Measurements from ENCODE around the gene ARHGAP15.

ARHGAP15 gene

DNA sequence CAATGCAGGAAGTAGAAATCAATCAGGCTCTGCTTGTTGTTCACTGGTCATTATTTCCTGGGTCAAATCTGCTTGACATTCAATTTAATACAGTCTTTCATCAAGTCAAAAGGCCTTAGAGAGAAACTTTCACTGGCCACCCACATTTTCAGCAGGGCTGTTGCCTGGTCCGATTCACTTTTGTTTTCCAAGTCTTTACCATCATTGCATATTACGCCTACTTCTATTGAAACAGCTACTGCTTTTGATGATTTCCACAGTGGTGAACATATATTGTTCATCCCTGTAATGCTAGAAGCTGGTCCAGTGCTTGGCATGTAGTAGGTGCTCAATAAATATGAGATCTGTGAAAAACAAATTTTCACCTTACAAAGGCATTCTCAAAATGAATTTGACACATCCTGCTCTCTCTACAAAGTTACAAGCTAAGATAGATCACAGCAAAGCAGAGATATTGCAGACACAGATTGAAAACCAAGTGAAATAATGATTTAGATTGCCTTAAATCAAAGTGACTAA, 600.1 kb downstream of the ARHGAP15 start:
- Histone ChIP-seq H4K20me1 (ENCODE audit: low read depth, low read length) (no peaks in the 10 kb centered on the region), H3K27me3 (ENCODE audit: low read length) (no peaks in the 10 kb centered on the region), H3K9me3 (ENCODE audit: insufficient read depth, low read length) (no peaks in the 10 kb centered on the region), H3K79me2 (ENCODE audit: insufficient read depth, low read length) (no peaks in the 10 kb centered on the region), H2AFZ (ENCODE audit: low read depth, low read length, severe bottlenecking) (no peak overlapping the region), H3K9ac (ENCODE audit: low read length) (no peak overlapping the region), H3K27ac (ENCODE audit: low read depth, low read length) (no peak overlapping the region), H3K36me3 (ENCODE audit: low read length) (no peaks in the 10 kb centered on the region), H3K4me2 (ENCODE audit: low read depth, low read length, poor library complexity, severe bottlenecking) (no peak overlapping the region), H3K9me2 (replicated peaks; ENCODE audit: insufficient read depth, low read length) (no peaks in the 10 kb centered on the region), H3K4me3 (ENCODE audit: insufficient read depth, low read length, poor library complexity, severe bottlenecking) (no peak overlapping the region), H3F3A (ENCODE audit: insufficient read depth) (no peaks in the 10 kb centered on the region)
- TF ChIP-seq EZH2phosphoT487 (conservative IDR thresholded peaks at IDR 0.05; ENCODE audit: low read length): no peak
- TF ChIP-seq, protein P1, sequence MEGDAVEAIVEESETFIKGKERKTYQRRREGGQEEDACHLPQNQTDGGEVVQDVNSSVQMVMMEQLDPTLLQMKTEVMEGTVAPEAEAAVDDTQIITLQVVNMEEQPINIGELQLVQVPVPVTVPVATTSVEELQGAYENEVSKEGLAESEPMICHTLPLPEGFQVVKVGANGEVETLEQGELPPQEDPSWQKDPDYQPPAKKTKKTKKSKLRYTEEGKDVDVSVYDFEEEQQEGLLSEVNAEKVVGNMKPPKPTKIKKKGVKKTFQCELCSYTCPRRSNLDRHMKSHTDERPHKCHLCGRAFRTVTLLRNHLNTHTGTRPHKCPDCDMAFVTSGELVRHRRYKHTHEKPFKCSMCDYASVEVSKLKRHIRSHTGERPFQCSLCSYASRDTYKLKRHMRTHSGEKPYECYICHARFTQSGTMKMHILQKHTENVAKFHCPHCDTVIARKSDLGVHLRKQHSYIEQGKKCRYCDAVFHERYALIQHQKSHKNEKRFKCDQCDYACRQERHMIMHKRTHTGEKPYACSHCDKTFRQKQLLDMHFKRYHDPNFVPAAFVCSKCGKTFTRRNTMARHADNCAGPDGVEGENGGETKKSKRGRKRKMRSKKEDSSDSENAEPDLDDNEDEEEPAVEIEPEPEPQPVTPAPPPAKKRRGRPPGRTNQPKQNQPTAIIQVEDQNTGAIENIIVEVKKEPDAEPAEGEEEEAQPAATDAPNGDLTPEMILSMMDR (IDR thresholded peaks at IDR 0.05; ENCODE audit: insufficient read depth, low read length, poor library complexity, severe bottlenecking): no peak

DNA sequence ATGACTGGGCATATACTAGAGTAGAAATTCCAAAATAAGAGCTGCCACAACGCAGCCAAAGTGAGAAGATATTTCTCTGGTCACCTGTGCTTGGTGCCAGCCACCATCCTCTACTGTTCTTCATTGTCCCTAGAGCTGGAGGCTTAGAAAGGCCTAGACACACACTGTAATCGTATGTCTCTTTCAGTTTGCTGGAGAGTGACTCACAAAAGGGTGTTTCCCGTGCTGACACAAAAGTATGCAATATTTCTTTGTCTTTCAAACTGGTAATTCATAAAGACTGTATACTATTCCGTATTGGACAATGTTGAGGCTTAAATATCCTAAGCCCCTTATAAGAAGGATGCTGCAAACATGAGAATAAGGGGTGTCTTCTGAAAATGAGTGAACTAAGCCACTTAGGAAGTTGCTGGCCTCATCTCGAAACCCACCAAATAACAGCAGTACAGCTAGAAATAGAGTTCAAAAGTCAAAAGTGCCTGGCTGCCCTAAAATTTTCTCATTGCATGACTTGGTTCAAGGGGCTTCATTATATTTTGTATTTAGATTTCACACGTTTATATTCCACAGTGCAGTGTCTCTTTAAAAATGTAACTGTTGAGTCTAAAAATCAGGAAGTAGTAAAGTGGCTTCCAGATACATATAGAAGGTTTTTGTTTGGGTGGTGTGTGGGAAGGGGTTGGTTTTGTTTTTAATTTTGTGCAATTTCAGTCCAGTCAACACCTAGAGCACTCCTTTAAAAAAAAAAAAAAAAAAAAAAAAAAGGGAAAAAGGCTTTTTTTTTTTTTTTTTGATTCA, 601.1 kb downstream of the ARHGAP15 start:
- no peaks in the 10 kb centered on the region for H3K27me3 ChIP-seq (ENCODE audit: low read length)
- no peaks in the 10 kb centered on the region for H3K9me2 ChIP-seq (replicated peaks; ENCODE audit: insufficient read depth, low read length)
- no peak overlapping the region for H3K27ac ChIP-seq (ENCODE audit: low read depth, low read length)
- H2AFZ ChIP-seq (ENCODE audit: low read depth, low read length, severe bottlenecking): no peak overlapping the region
- no peaks in the 10 kb centered on the region for H3K79me2 ChIP-seq (ENCODE audit: insufficient read depth, low read length)
- H3K9ac ChIP-seq (ENCODE audit: low read length): no peak overlapping the region
- H3K36me3 ChIP-seq (ENCODE audit: low read length): no peaks in the 10 kb centered on the region
- H3K4me3 ChIP-seq (ENCODE audit: insufficient read depth, low read length, poor library complexity, severe bottlenecking): no peak overlapping the region
- no peak overlapping the region for H3K4me2 ChIP-seq (ENCODE audit: low read depth, low read length, poor library complexity, severe bottlenecking)
- no peaks in the 10 kb centered on the region for H3K9me3 ChIP-seq (ENCODE audit: insufficient read depth, low read length)
- no peaks in the 10 kb centered on the region for H3F3A ChIP-seq (ENCODE audit: insufficient read depth)
- no peaks in the 10 kb centered on the region for H4K20me1 ChIP-seq (ENCODE audit: low read depth, low read length)
- TF ChIP-seq EZH2phosphoT487 (conservative IDR thresholded peaks at IDR 0.05; ENCODE audit: low read length): no peak
- TF ChIP-seq, protein P1 (IDR thresholded peaks at IDR 0.05; ENCODE audit: insufficient read depth, low read length, poor library complexity, severe bottlenecking): no peak

DNA sequence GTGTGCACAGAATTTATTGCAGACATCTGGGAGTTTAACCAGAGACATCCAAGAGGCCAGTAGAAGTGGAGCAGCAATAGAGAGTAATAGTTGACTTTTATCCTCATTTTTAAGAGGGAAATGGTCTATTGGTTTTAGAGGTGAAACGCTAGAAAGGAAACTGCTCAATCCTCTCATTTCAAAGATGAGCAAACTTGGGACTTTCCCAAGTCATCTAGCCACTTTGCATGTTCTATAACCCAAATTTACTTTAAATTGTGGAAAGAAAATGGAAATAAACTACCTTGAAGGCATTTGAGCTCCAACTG, 601.7 kb downstream of the ARHGAP15 start:
- no peak for TF ChIP-seq EZH2phosphoT487 (conservative IDR thresholded peaks at IDR 0.05; ENCODE audit: low read length)
- TF ChIP-seq, protein P1 (IDR thresholded peaks at IDR 0.05; ENCODE audit: insufficient read depth, low read length, poor library complexity, severe bottlenecking): no peak
- H3K9me2 ChIP-seq (replicated peaks; ENCODE audit: insufficient read depth, low read length): no peaks in the 10 kb centered on the region
- H3K9me3 ChIP-seq (ENCODE audit: insufficient read depth, low read length): no peaks in the 10 kb centered on the region
- no peak overlapping the region for H2AFZ ChIP-seq (ENCODE audit: low read depth, low read length, severe bottlenecking)
- no peaks in the 10 kb centered on the region for H4K20me1 ChIP-seq (ENCODE audit: low read depth, low read length)
- no peak overlapping the region for H3K4me2 ChIP-seq (ENCODE audit: low read depth, low read length, poor library complexity, severe bottlenecking)
- H3F3A ChIP-seq (ENCODE audit: insufficient read depth): no peaks in the 10 kb centered on the region
- H3K36me3 ChIP-seq (ENCODE audit: low read length): no peaks in the 10 kb centered on the region
- H3K27ac ChIP-seq (ENCODE audit: low read depth, low read length): no peak overlapping the region
- no peak overlapping the region for H3K9ac ChIP-seq (ENCODE audit: low read length)
- H3K4me3 ChIP-seq (ENCODE audit: insufficient read depth, low read length, poor library complexity, severe bottlenecking): no peak overlapping the region
- no peaks in the 10 kb centered on the region for H3K79me2 ChIP-seq (ENCODE audit: insufficient read depth, low read length)
- no peaks in the 10 kb centered on the region for H3K27me3 ChIP-seq (ENCODE audit: low read length)

All from SU-DHL-6 (cell line).